Activated CD4-positive, alpha-beta T cell treated with anti-CD3 and anti-CD28 coated beads for 36 hours (primary cell): ENCODE results near the gene MPP7. TPM values are rescaled to one million over a fixed set of nuclear protein-coding genes. Genes with fewer than 3 reads are reported as not detected.

Experiments
- ATAC-seq: fragments of 200-7000 bp; cut with Tn5 transposase; one replicate; pipeline ENCODE4 v1.10.0; 2021; ENCODE audit warnings: mild to moderate bottlenecking, moderate library complexity
- CTCF ChIA-PET: fragments of 350-600 bp; sonication (Branson Sonifier 250); formaldehyde crosslinking; loops from one replicate; lab custom pipeline; 2021; ENCODE audit warnings: antibody characterized with exemption; lab: Charles Lee
- POLR2A ChIA-PET: fragments of 350-600 bp; sonication (Branson Sonifier 250); formaldehyde crosslinking; loops from one replicate; lab custom pipeline; 2021; ENCODE audit warnings: antibody characterized with exemption, inconsistent platforms; lab: Charles Lee
- DNase-seq: peaks from one replicate; pipeline ENCODE4 v3.0.0-alpha.2; 2020
- H3K27ac Mint-ChIP-seq: one replicate; pipeline ENCODE4 v1.8.0; 2021; ENCODE audit warnings: mixed read lengths
- H3K27me3 Mint-ChIP-seq: one replicate; pipeline ENCODE4 v1.8.0; 2021; ENCODE audit warnings: mixed read lengths
- H3K36me3 Mint-ChIP-seq: one replicate; pipeline ENCODE4 v1.8.0; 2021; ENCODE audit warnings: low read depth, mixed read lengths
- H3K4me1 Mint-ChIP-seq: one replicate; pipeline ENCODE4 v1.8.0; 2021; ENCODE audit warnings: mixed read lengths
- H3K4me3 Mint-ChIP-seq: one replicate; pipeline ENCODE4 v1.8.0; 2021; ENCODE audit warnings: mild to moderate bottlenecking, moderate library complexity, mixed read lengths
- H3K9me3 Mint-ChIP-seq: one replicate; pipeline ENCODE4 v1.8.0; 2021; ENCODE audit warnings: low read depth, mixed read lengths
- intact Hi-C, 2 experiments: fragments of 100-400 bp; cut with DNase I in 1 of 2; cut with micrococcal nuclease in 1 of 2; formaldehyde crosslinking; loops; one replicate each; pipeline versions ENCODE4 v1.14.2 to v1.15.1; 2022 to 2024; cut with DNase I, micrococcal nuclease
- total RNA-seq, 2 experiments: library from RNA; stranded (reverse); gene quantifications; one replicate each; pipeline ENCODE4 v1.2.3, GENCODE V29; 2021

Gene MPP7
- total RNA-seq, 2 experiments from 2014 or later, result 10.9 to 11.0 TPM

DNA sequence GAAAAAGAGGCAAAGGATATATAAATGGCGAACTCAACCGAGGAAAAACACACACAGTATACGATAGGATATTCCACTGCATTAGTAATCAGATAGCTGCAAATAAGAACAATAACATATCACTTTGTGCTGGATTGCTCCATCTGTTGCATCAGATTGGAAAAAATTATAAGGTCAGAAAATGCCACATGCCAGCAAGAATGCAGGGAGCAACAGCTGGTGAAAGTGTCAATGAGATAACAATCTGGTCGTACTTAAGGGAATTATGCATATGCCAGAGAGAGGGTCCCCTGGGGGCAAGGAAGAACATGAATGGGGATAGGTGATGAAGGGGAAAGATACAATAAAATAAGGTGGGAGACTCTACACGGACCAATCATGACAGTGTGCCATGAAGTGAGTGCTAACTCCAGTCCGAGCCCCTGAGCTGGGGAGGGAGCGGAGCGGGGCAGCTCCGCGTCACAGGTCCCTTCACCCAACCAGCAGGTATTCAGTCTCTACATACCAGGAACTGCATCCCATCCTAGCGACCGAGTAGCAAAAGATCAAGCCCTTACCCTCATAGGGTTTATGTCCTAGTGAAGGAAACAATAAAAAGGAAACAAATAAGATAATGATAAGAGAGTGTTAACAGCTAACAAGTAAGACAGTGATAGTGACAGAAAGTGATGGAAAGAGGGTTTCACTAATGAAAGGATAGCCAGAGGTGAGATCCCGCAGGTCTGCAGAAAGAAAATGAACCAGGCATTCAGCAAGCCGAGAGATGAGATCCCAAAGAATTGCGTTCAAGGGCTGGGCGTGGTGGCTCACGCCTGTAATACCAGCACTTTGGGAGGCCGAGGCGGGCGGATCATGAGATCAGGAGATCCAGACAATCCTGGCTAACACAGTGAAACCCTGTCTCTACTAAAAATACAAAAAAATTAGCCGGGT, 9.4 kb downstream of the MPP7 start:
- Mint-ChIP-seq H3K4me1 (peaks cover 63% of the 10 kb centered on the region), H3K4me3 (peak overlapping the region; percentile 3), H3K27me3 (no peaks in the 10 kb centered on the region), H3K36me3 (no peaks in the 10 kb centered on the region), H3K27ac (peak overlapping the region; percentile 75), H3K9me3 (no peaks in the 10 kb centered on the region)
- ChIA-PET POLR2A (interaction anchor here (0.6 to 1.2 kb wide), 2 partner anchors 41 to 42 kb away, joined by 3 read pairs; no protein-coding TSS in a partner anchor), CTCF (interaction anchor here (0.6 to 2.1 kb wide), 6 partner anchors 10 to 101 kb away, joined by 3 to 11 read pairs (median 3); no protein-coding TSS in a partner anchor)
- ATAC-seq, result no peak
- intact Hi-C loops, result loop anchor here in 1 of 2 experiments (2.0 to 10.0 kb wide), 3 partner anchors 87 to 1139 kb away; partner anchors contain the start of genes MASTL and YME1L1
- DNase-seq, result no peak

DNA sequence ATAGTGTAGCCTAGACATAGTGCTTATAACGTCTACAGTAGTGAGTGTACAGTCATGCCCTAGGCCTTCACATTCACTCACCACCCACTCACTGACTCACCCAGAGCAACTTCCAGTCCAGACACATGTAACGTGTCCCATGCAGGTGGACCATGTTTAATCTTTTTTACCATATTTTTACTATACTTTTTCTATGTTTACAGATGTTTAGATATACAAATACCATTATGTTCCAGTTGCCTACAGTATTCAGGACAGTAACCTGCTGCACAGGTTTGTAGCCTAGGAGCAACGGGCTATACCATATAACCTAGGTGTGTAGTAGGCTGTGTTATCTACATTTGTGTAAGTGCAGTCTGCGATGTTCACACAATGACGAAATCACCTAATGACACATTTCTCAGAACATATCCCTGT, 11.0 kb downstream of the MPP7 start:
- CTCF ChIA-PET, result interaction anchor here (1.1 to 2.1 kb wide), 5 partner anchors 12 to 89 kb away, joined by 3 to 11 read pairs (median 7); no protein-coding TSS in a partner anchor
- intact Hi-C loops, result loop anchor here in 1 of 2 experiments (2.0 to 10.0 kb wide), 3 partner anchors 89 to 1137 kb away; partner anchors contain the start of genes MASTL and YME1L1
- Mint-ChIP-seq H3K4me3 (no peak overlapping the region), H3K27ac (peak overlapping the region; percentile 72), H3K36me3 (no peaks in the 10 kb centered on the region), H3K27me3 (no peaks in the 10 kb centered on the region), H3K9me3 (no peaks in the 10 kb centered on the region), H3K4me1 (peaks cover 56% of the 10 kb centered on the region)
- POLR2A ChIA-PET, result interaction anchor here (0.6 kb wide), 2 partner anchors 10 to 44 kb away, joined by 3 read pairs; no protein-coding TSS in a partner anchor
- ATAC-seq (peak; percentile 97), DNase-seq (peak; percentile 80)

DNA sequence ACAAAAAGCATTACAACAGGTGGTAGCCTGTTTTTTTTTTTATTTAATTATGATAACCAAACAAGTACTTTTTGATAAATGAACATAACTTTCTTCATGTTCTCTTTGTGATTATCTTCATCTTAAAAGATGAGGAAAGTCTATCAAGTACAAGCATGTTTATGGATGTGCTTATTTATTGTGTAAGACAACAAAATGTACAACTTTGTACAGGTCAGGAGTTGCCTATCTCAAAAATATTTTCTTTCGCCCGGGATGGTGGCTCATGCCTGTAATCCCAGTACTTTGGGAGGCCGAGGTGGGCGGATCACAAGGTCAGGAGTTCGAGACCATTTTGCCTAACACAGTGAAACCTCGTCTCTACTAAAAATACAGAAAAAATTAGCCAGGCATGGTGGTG, 17.0 kb downstream of the MPP7 start:
- POLR2A ChIA-PET, result no interaction called here
- H3K27me3 Mint-ChIP-seq, result no peaks in the 10 kb centered on the region
- CTCF ChIA-PET, result interaction anchor here (0.7 to 2.0 kb wide), 3 partner anchors 13 to 787 kb away, joined by 3 to 5 read pairs (median 4); no protein-coding TSS in a partner anchor
- intact Hi-C loops, result no loop called here
- H3K27ac Mint-ChIP-seq, result no peak overlapping the region
- H3K4me3 Mint-ChIP-seq, result no peak overlapping the region
- ATAC-seq, result no peak
- H3K9me3 Mint-ChIP-seq, result no peaks in the 10 kb centered on the region
- peaks cover 38% of the 10 kb centered on the region for H3K4me1 Mint-ChIP-seq
- DNase-seq, result no peak
- no peaks in the 10 kb centered on the region for H3K36me3 Mint-ChIP-seq

DNA sequence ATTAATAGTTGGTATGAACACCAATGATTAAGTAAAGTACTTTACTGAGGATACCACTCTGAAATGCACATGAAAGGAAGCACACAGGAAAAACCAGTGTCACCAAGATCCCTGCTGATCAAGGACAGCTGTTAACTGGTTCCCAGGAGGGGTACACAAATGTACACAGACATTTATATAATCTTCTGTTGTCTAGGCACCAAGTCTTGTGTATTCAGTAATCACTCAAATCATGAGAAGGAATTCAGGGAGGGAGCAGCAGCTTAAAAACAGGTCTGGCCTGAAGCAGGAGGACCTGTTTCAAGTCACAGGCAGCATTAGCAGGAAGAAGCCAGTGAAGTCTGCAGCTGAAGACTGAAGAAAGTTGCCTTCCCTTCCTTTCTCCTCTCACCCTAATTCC, 18.7 kb downstream of the MPP7 start:
- Mint-ChIP-seq H3K9me3 (no peaks in the 10 kb centered on the region), H3K27ac (peak overlapping the region; percentile 26), H3K4me1 (peaks cover 42% of the 10 kb centered on the region), H3K4me3 (no peak overlapping the region), H3K27me3 (no peaks in the 10 kb centered on the region), H3K36me3 (no peaks in the 10 kb centered on the region)
- DNase-seq, result no peak
- POLR2A ChIA-PET, result no interaction called here
- CTCF ChIA-PET, result interaction anchor here (1.0 to 2.5 kb wide), 4 partner anchors 9 to 97 kb away, joined by 3 to 15 read pairs (median 6); no protein-coding TSS in a partner anchor
- ATAC-seq, result no peak
- intact Hi-C loops, result no loop called here

DNA sequence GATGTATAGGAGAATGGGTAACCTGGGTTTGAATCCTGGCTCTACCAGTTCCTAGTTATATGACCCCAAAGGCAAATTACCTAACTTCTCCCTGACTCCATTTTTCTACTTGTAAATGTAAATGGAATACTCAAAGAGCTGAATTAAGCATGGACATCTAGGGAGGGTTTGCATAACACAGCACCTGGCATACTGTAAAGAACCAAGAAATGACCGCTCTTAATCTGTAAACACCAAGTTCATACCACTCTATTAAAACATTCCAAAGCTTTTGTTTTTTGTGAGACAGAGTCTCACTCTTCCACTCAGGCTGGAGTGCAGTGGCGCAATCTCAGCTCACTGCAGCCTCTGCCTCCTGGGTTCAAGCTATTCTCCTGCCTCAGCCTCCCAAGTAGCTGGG, 19.6 kb downstream of the MPP7 start:
- DNase-seq (no peak), ATAC-seq (no peak)
- H3K27ac Mint-ChIP-seq, result no peak overlapping the region
- no peak overlapping the region for H3K4me3 Mint-ChIP-seq
- H3K27me3 Mint-ChIP-seq, result no peaks in the 10 kb centered on the region
- H3K36me3 Mint-ChIP-seq, result no peaks in the 10 kb centered on the region
- CTCF ChIA-PET, result interaction anchor here (1.0 to 2.5 kb wide), 3 partner anchors 10 to 98 kb away, joined by 3 to 15 read pairs (median 9); no protein-coding TSS in a partner anchor
- H3K9me3 Mint-ChIP-seq, result no peaks in the 10 kb centered on the region
- POLR2A ChIA-PET, result no interaction called here
- peaks cover 42% of the 10 kb centered on the region for H3K4me1 Mint-ChIP-seq
- intact Hi-C loops, result no loop called here

DNA sequence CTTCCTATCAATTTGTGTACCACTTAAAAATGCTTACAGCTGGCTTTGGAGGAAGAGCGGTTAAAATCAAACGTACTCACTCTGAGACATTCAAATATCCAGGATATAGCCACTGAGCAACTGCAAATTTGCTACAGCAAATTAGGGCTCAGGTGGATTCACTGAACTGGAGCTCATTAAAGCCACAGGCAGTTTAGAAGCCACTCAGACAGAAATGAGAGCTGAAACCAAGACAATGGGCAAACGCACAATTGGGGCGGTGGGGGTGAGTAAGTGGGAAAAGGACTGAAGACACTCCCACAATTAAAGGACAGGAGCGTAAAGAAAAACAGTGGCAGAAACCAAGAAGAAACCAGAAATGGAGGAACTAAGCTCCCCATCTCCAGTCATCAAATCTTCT, 20.5 kb downstream of the MPP7 start:
- POLR2A ChIA-PET, result no interaction called here

DNA sequence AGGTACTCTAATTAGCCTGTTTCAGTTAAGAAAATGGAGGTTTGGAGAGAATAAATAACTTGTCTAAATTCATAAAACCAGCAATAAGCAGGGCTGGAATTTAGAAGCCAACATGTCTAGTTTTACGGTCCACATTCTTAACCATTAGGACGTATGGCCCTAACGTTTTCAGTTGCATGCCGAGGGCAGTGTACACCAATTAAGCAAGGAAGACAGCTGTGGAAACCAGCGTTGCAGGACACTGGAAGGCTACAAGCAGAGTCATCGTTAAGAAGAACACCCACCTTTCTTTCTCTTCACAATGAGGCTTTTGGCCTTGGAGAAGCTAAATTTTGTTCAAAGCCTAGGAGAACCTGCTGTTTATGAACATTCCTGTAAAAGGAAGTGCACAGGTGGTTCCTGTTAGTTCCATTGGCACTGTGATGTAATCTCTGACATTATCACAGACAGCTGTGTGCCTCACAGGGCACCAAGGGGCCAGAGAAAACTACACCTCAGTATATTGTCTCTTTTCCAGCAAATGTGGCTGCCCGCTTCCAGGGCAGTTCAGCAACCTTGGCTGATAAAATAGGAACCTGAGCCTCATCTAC, 21.0 kb downstream of the MPP7 start:
- Mint-ChIP-seq H3K27ac (no peak overlapping the region), H3K4me3 (no peak overlapping the region), H3K9me3 (no peaks in the 10 kb centered on the region), H3K27me3 (no peaks in the 10 kb centered on the region), H3K36me3 (no peaks in the 10 kb centered on the region), H3K4me1 (peaks cover 38% of the 10 kb centered on the region)
- ChIA-PET POLR2A (no interaction called here), CTCF (interaction anchor here (1.2 kb wide), 1 partner anchor 31 kb away, joined by 3 read pairs; no protein-coding TSS in a partner anchor)
- ATAC-seq (no peak), DNase-seq (no peak)
- intact Hi-C loops, result no loop called here

More for the DNA sequence above, 20.5 kb downstream of the MPP7 start:
- DNase-seq (no peak), ATAC-seq (no peak)
- peaks cover 38% of the 10 kb centered on the region for H3K4me1 Mint-ChIP-seq
- no peaks in the 10 kb centered on the region for H3K36me3 Mint-ChIP-seq
- no peak overlapping the region for H3K27ac Mint-ChIP-seq
- no peaks in the 10 kb centered on the region for H3K9me3 Mint-ChIP-seq
- no peak overlapping the region for H3K4me3 Mint-ChIP-seq
- intact Hi-C loops, result no loop called here
- H3K27me3 Mint-ChIP-seq, result no peaks in the 10 kb centered on the region
- CTCF ChIA-PET, result interaction anchor here (1.2 to 1.7 kb wide), 2 partner anchors 17 to 31 kb away, joined by 3 to 9 read pairs; no protein-coding TSS in a partner anchor

DNA sequence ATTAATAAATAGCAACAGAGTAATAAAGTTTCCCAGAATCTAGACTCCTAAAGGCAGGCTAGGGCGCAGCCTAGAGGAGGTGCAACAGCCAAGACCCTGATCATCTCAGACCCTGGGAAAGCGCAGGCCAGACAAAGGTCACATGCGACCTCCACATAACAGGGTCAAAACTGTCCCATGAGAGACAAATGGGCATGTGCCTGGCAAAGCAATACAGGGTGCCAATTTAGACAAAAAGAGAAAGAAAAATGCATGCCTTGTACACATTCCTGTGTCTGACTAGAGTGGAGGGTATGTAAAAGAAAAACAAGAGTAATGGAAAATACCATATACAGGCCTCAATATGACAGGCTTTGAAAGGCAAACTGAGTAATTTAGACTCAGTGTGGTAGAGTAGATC, 22.2 kb downstream of the MPP7 start:
- H3K4me1 Mint-ChIP-seq, result peaks cover 38% of the 10 kb centered on the region
- intact Hi-C loops, result no loop called here
- H3K4me3 Mint-ChIP-seq, result no peak overlapping the region
- no peaks in the 10 kb centered on the region for H3K9me3 Mint-ChIP-seq
- POLR2A ChIA-PET, result no interaction called here
- H3K36me3 Mint-ChIP-seq, result no peaks in the 10 kb centered on the region
- CTCF ChIA-PET, result no interaction called here
- DNase-seq (no peak), ATAC-seq (peak; percentile 30)
- H3K27me3 Mint-ChIP-seq, result no peaks in the 10 kb centered on the region
- H3K27ac Mint-ChIP-seq, result no peak overlapping the region

- ChIA-PET CTCF (interaction anchor here (1.3 kb wide), 1 partner anchor 101 kb away, joined by 3 read pairs; no protein-coding TSS in a partner anchor), POLR2A (no interaction called here)
- no peaks in the 10 kb centered on the region for H3K27me3 Mint-ChIP-seq
- no peaks in the 10 kb centered on the region for H3K36me3 Mint-ChIP-seq
- H3K4me3 Mint-ChIP-seq, result no peak overlapping the region
- DNase-seq (no peak), ATAC-seq (no peak)
- H3K27ac Mint-ChIP-seq, result no peak overlapping the region
- no peaks in the 10 kb centered on the region for H3K9me3 Mint-ChIP-seq
- H3K4me1 Mint-ChIP-seq, result peaks cover 40% of the 10 kb centered on the region
- intact Hi-C loops, result no loop called here
Measured at GRCh38 chr10:28279878-28280277, 23.0 kb downstream of the MPP7 start.

DNA sequence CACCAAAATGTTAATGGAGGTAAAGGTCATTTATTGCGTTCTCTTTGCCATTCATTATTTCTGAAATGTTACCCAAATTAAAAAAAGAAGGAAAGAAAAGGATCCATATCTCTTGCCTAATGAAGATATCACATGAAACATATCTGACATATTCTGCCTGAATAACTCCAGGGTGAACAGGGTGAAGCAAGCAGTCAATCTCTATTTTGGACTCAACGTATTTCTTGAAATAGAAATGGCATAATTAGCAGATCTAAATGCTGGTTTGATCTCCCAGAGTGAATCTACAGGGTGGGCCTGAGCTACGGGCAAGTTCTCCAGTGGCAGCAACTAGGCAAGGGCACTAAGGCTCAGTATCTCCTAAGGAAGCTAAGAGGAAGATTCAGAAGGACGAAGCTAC, 24.0 kb downstream of the MPP7 start:
- CTCF ChIA-PET, result interaction anchor here (0.6 to 1.3 kb wide), 3 partner anchors 102 to 115 kb away, joined by 3 to 4 read pairs (median 3); no protein-coding TSS in a partner anchor
- Mint-ChIP-seq H3K9me3 (no peaks in the 10 kb centered on the region), H3K4me3 (no peak overlapping the region), H3K36me3 (no peaks in the 10 kb centered on the region), H3K27ac (no peak overlapping the region), H3K27me3 (no peaks in the 10 kb centered on the region), H3K4me1 (peaks cover 36% of the 10 kb centered on the region)
- intact Hi-C loops, result no loop called here
- ATAC-seq (no peak), DNase-seq (no peak)
- POLR2A ChIA-PET, result no interaction called here

- no peaks in the 10 kb centered on the region for H3K27me3 Mint-ChIP-seq
- peaks cover 20% of the 10 kb centered on the region for H3K4me1 Mint-ChIP-seq
- no peaks in the 10 kb centered on the region for H3K9me3 Mint-ChIP-seq
- CTCF ChIA-PET, result interaction anchor here (0.8 to 1.4 kb wide), 3 partner anchors 26 to 110 kb away, joined by 3 to 6 read pairs (median 5); partner anchors contain the start of gene MPP7
- no peak overlapping the region for H3K4me3 Mint-ChIP-seq
- H3K27ac Mint-ChIP-seq, result no peak overlapping the region
- no peaks in the 10 kb centered on the region for H3K36me3 Mint-ChIP-seq
- DNase-seq (no peak), ATAC-seq (no peak)
- intact Hi-C loops, result no loop called here
- POLR2A ChIA-PET, result interaction anchor here (0.6 kb wide), 2 partner anchors 9 to 37 kb away, joined by 3 to 6 read pairs; no protein-coding TSS in a partner anchor
Measured at GRCh38 chr10:28276384-28276783, 26.5 kb downstream of the MPP7 start.
